Jurkat, Clone E6-1 (cell line): ENCODE data around the gene TMC8. TPM values are rescaled to one million over a fixed set of nuclear protein-coding genes. Genes with fewer than 3 reads are reported as not detected.
"Not testable (repeated sequence)": the region's sequence is repeated elsewhere in the genome, so short reads cannot be mapped to it uniquely, and the experiment has no call there.

ENCODE experiments used
- DNase-seq: peaks from one replicate; pipeline ENCODE4 v3.0.0-alpha.2; 2011; ENCODE audit warnings: low read depth, low spot score
- H3K4me3 ChIP-seq: 2 replicates; pipeline ENCODE4 v1.5.1; 2011; ENCODE audit warnings: mild to moderate bottlenecking, low read length, control low read depth, moderate library complexity
- polyA plus RNA-seq: library from polyadenylated mRNA; unstranded; fragments of >200 nt; gene quantifications from one replicate; pipeline ENCODE4 v1.2.1, GENCODE V29; 2012; ENCODE audit warnings: missing spikeins; ENCODE audit not compliant: insufficient read length, insufficient read depth

The TMC8 gene, protein sequence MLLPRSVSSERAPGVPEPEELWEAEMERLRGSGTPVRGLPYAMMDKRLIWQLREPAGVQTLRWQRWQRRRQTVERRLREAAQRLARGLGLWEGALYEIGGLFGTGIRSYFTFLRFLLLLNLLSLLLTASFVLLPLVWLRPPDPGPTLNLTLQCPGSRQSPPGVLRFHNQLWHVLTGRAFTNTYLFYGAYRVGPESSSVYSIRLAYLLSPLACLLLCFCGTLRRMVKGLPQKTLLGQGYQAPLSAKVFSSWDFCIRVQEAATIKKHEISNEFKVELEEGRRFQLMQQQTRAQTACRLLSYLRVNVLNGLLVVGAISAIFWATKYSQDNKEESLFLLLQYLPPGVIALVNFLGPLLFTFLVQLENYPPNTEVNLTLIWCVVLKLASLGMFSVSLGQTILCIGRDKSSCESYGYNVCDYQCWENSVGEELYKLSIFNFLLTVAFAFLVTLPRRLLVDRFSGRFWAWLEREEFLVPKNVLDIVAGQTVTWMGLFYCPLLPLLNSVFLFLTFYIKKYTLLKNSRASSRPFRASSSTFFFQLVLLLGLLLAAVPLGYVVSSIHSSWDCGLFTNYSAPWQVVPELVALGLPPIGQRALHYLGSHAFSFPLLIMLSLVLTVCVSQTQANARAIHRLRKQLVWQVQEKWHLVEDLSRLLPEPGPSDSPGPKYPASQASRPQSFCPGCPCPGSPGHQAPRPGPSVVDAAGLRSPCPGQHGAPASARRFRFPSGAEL
- 73.5 TPM for polyA plus RNA-seq

DNA sequence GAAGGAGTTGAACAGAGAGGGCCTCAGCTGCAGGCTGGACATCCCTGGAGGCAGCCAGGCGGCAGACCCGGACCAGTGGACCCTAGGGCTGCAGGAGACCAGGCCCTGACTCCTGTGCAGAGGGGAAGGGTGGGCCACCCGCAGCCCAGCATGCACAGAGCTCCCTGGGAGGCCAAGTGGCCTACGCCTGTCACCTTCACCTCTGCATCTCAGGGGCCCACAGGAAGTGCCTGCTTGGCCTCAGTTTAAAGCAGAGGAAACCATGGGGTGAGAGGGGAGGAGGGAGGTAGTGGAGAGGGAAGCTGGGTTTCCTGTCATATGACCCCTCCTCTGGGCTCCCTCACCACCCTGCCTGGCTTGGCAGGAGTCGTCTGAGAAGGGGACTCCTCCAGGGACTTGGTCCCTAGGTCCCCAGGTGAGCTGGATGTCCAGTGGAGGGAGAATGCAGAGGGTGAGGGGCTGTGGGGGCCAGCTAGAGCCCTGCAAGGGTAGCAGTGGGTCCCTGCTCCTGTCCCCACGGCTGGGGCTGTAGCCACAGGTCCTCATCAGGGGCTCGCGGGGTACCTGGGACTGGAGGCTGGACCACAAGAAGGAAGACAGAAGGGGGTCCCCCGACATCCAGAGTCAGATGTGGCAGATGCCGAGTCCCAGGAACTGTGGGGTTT, at the start of gene TMC8:
Gene TMC8 (plus strand): TSS at position 335 of the 665 bp plus-strand sequence. CDS start 818 bp downstream, outside the sequence.
- DNase-seq: peak; percentile 97

DNA sequence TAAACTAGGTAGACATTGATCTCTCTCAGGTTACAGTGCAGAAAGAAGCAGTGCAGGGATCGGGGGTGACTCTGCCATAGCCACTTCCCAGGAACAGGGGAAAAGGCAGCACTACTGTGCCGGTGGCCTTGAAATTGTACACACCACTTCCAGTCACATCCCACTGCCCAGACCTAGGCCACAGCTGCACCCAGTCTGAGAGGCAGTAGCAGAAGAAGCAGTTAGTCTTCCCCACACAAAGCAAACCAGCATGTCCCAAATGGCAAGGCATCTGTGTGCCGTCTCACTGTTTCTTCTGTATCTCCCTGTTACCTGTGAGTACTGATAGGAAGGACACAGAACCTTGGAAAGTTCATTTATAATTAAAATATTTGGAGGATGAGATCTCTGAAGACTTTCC, 49.0 kb upstream of the TMC8 start:
- DNase-seq: no peak
- H3K4me3 ChIP-seq: no peak overlapping the region

More for the DNA sequence above, at the start of gene TMC8:
- H3K4me3 ChIP-seq: peak within 1 kb of the TSS; percentile 85

DNA sequence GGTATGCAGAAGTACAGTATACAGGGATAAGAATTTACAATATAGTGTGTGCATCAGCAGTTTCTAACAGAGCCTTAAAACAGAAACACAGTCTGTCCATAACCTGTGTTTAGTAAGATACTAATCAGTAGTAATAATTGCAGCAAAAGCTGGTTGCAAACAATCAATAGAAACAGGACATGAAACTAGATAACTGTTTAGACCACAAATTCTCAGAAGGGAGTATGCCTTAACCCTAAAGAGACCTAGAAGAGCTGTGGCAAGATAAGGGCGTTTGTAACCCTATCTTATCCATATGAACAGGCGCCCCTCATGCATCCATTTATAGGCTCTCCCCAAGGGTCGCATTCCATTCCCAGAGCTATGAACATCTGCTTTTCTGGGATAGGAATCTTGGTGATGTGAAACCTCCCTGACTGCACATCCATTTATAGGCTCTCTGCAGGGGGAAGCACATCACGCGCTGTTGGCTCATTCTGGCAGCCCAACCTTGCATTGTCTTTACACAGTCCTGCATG, 48.2 kb upstream of the TMC8 start:
- not testable (repeated sequence) for H3K4me3 ChIP-seq

DNA sequence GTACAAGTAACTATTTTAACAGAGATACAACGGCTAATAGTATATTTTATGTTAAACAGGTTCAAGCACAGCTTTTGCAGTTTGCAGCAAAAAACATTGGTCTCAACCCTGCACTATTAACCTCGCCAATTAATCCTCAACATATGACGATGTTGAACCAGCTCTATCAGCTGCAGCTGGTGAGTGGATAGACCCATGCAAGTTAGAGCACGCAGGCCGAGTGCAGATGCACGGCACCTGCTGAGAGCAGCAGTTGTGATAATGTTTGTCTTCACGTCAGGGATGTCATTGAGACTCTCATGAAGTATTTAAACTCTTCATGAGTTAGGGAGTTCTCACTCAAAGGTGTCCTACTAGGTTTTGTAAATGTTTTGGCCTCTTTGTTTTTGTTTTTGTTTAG, 47.6 kb upstream of the TMC8 start:
- H3K4me3 ChIP-seq: no peak overlapping the region
- DNase-seq: no peak

More for the DNA sequence above, 48.2 kb upstream of the TMC8 start:
- not testable (repeated sequence) for DNase-seq

DNA sequence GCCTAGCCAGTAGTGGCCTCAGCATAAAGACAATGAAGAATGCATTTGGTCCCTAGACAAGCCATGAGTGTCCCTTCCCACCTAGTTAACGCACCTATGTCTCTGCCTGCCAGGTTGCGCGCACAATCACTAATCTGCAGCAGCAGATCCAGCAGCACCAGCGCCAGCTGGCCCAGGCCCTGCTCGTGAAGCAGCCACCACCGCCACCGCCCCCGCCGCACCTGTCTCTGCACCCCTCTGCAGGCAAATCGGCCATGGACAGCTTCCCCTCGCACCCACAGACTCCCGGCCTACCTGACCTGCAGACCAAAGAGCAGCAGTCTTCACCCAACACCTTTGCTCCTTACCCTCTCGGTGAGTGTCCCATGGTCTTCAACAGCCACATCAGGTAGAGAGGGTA, 43.8 kb upstream of the TMC8 start:
- no peak overlapping the region for H3K4me3 ChIP-seq
- DNase-seq: no peak

DNA sequence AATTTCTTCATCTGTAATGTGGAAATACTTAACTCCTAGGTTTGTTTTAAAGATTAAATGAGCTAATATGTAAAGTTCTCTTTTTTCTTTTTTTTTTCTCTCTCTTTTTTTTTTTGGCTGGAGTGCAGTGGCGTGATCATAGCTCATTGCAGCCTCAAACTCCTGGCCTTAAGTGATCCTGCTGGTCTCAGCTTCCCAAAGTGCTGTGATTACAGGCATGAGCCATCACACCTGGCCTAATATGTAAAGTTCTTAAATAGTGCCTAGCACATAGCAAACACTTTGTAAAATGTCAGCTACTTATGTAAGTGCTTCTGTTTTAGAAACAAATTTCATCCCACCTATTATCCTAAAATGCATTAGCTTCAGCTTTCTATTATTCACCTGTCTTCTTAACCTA, 42.0 kb upstream of the TMC8 start:
- no peak for DNase-seq
- H3K4me3 ChIP-seq: no peak overlapping the region

DNA sequence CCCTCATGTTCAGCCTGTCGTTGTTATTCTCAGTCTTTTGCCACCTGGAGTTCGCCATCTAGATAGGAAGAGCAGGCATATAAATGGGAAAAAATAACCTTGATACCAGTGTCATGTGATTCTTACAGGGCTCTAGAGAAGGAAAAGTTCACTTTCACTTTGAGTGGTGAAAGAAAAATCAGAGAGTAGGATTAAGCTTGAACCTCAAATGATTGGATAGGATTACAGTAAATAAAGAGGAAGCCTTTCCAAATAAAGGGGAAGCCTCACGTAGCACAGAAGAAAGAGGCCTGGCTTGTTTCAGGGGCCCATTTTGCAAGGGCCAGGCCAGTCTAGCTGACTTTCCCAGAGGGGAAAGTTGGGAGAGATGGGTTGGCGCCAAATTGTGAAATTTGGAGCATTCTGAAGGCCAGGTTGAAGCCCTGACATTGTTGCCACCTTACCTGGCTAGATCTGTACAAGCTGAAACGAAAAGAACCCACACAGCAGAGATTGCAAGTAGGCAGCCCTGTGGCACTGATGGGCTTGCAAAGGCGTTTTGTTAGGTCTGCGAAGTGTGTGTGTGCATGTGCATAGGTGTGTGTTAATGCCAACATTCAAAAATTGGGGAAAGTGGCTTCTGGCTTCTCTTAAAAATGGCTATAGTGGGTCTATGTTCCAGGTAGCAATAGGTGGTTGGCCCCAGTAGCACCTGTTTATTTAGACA, 40.8 kb upstream of the TMC8 start:
- no peak for DNase-seq
- H3K4me3 ChIP-seq: no peak overlapping the region

DNA sequence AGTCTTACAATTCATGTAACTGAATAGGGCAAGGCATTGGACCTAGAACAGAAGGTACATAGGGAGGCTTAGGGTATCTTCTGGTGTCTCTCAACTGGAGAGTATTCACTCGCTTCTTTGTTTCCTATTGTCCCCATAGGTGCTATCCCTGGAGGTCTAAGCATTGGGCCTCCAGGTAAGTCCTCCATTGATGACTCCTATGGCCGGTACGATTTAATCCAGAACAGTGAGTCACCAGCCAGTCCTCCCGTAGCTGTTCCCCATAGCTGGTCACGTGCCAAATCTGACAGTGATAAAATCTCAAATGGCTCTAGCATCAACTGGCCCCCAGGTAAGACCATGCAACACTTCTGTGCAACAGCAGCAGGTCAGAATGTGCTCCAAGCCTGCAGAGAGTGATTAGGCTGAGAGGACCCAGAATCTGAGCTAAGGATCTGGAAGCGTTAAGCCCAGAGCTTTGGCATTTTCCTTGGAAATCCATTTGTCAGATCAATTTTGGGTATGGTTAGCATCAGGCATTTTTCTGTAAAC, 37.7 kb upstream of the TMC8 start:
- DNase-seq: no peak

DNA sequence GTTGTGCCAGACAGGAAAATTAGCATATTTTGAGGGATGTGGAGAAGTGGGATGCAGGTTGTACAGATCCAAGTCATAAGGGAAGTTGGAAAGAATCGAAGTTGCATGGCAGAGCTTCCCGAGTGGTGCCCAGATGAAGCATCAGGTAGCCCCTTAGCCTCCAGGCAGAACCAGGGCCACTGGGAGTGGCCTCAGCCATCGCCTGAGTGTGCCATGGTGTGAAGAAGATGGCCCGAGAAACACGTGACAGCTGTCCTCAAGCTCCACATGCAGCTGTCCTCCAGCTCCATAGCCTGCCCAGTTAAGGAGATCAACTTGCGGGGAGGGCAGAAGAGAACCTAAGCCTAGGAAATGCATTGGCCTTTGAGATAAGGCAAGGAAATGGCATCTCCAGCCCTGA, 35.5 kb upstream of the TMC8 start:
- H3K4me3 ChIP-seq: no peak overlapping the region
- DNase-seq: no peak

More for the DNA sequence above, 37.7 kb upstream of the TMC8 start:
- H3K4me3 ChIP-seq: no peak overlapping the region

DNA sequence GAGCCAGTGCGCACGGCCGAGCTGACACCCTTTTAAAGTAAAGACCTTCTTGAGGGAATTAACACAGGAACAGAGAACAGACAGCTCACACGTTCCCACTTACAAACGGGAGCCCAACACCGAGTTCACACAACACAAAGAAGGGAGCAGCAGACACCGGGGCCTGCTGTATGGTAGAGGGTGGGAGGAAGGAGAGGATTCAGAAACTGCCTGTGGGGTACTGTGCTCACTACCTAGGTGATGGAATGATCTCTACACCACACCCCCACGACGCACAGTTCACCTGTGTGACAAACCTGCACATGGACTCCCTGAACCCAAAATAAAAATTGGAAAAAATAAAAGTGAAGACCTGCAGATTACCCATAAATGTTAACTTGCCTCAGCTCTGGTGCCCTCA, 34.5 kb upstream of the TMC8 start:
- no peak overlapping the region for H3K4me3 ChIP-seq
- no peak for DNase-seq

DNA sequence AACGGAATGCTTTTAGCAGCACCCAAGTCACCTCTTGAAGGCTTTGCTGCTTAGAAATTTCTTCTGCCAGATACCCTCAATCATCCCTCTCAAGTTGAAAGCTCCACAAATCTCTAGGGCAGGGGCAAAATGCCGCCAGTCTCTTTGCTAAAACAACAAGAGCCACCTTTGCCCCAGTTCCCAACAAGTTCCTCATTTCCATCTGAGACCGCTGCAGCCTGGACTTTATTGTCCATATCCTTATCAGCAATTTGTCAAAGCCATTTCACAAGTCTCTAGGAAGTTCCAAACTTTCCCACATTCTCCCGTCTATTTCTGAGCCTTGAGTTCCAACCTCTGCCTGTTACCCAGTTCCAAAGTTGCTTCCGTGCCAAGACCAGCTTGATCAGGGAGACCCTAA, 29.5 kb upstream of the TMC8 start:
- no peak overlapping the region for H3K4me3 ChIP-seq
- no peak for DNase-seq

DNA sequence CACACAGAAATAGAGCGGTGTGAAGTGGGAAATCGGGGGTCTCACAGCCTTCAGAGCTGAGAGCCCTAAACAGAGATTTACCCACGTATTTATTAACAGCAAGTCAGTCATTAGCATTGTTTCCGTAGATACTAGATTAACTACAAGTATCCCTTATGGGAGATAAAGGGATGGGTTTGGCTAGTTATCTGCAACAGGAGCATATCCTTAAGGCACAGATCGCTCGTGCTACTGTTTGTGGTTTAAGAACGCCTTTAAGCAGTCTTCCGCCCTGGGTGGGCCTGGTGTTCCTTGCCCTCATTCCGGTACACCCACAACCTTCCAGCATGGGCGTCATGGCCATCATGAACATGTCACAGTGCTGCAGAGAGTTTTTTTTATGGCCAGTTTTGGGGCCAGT, 29.0 kb upstream of the TMC8 start:
- no peak overlapping the region for H3K4me3 ChIP-seq
- no peak for DNase-seq

DNA sequence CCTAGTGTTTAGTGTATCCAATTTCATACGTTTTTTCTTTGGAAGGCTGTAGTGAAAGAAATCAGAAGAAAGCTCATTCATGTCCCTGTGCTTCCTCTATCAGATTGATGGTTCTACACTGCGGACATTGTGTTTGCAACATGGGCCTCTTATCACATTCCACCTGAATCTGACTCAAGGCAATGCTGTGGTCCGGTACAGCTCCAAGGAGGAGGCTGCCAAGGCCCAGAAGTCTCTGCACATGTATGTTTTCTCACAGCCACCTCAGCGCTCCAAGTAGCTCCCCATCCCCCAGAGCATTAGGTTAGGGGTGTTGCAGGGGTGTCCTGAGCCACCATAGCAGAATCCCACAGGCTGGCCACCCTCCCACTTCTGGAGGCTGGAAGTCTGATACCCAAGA, 27.3 kb upstream of the TMC8 start:
- H3K4me3 ChIP-seq: no peak overlapping the region
- no peak for DNase-seq

DNA sequence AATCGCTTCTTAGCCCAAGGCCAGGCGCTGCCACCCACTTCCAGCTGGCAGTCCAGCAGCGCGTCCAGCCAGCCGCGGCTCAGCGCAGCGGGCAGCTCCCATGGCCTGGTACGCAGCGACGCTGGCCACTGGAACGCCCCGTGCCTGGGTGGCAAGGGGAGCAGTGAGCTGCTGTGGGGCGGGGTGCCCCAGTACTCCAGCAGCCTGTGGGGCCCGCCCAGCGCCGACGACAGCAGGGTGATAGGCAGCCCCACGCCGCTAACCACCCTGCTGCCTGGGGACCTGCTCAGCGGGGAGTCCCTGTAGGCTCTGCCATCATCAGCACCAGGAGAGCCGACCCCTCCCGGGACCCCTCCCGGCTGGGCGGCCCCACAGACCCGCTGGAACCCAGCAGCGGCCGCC, 26.0 kb upstream of the TMC8 start:
- no peak for DNase-seq

DNA sequence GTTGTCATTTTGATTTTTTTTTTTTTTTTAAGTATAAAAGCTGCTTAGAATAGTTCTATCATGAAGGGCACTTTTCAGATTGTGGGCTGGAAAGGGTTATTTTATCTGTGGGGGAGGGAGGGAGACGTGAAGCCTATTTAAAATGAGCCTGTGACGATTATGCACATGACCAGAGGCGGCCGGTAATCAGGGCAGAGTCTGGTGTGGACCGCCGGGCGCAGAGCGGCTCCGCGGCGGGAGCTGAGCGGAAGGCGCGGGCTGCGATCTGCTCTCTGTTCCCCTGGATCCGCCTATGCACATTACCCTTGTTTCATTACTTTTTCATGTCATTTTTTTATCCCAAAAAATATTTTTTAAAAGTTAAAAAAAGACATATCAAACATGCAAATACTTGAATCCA, 25.5 kb upstream of the TMC8 start:
- no peak for DNase-seq
- H3K4me3 ChIP-seq: no peak overlapping the region

More for the DNA sequence above, 26.0 kb upstream of the TMC8 start:
- no peak overlapping the region for H3K4me3 ChIP-seq

DNA sequence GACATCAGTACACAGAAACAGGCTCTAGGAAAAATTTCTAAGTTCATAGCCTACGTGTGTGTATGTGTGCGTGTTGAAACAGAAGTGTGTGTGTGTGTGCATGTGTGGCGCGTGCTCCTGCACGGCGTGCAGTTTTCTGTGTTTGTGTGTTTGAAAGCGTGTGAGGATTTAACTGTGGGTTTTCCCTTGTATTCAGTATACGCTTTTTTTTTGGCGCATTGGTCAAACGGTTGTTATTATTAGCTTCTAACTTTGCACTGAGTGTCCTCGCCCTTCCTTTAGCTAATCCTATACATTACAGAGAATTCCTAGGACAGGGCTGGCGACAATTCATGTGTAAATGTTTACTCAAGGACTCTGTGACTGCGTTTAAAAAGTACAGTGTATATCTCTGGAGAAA, 25.0 kb upstream of the TMC8 start:
- no peak overlapping the region for H3K4me3 ChIP-seq
- DNase-seq: no peak

DNA sequence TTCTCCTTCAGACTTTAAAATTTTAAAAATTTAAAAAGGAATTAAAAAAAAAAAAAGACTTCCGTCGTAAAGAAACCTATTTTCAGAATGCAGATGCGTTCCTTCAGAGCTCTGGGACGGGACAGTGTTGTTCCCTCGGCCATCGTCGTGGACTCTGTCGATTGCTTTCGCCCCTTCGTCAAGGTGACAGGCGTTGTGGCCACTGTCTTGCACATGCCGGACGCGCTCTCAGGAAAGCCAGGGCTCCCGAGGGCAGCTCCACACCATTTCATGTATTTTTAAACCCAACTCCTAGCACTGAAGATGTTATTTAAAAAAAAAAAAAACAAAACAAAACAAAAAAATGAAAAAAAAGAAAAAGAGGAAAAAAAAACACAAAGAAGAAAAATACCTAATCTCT, 24.4 kb upstream of the TMC8 start:
- DNase-seq: no peak
- no peak overlapping the region for H3K4me3 ChIP-seq

DNA sequence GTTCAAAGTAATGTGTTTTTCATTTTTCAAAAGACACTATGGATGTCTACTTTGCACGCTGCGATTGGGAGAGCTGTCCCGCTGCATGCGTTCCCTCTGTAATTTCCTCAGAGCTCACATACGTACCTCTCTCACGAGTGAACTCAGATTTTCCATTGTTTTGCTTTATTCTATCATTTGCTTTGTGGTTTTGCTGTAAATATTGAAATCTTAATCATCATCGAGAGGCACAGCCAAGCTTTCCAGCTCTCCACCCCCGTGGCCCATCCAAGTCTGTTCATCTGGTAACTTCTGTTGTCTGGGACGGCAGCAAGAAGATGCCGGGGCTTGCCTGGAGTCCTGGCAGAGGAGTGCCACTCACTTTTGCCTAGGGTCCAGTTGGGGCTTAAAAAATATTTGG, 23.1 kb upstream of the TMC8 start:
- no peak overlapping the region for H3K4me3 ChIP-seq
- DNase-seq: no peak
